Measurements from ENCODE around the gene SRRM5.
"Not testable (repeated sequence)": the region's sequence is repeated elsewhere in the genome, so short reads cannot be mapped to it uniquely, and the experiment has no call there.

SRRM5 gene, protein sequence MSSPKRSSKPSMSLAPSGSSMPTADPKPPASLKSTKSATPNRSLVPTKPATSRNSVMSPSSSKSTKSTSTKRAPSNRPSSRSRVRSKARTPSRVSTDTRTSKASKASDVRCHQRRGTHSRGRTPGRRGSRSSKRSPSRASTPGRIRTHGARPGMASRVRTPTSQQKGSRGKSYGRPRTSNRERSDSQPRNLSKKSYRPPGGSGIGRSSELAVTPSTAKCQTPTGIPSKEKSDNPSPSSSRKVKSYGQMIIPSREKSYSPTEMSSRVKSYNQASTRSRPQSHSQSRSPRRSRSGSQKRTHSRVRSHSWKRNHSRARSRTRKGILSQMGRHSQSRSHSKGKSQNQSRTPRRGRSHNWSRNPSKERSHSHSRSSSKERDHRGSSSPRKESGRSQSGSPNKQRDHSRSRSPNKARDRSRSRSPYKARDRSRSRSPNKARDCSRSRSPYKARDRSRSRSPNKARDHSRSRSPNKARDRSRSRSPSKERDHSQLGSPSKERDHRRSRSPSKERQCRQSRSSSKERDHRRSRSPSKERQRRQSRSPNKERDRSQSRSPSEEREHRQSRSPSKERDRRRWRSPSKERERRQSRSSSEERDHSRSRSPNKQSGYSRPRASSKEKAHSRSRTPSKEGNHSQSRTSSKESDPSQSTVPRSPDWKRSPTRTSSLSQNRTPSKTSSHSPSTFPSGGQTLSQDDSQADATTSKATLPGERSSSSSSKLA

GRCh38 chr19:43611788-43612187, at the start of gene SRRM5:
TSS of gene SRRM5 (plus strand) at chr19:43612088. CDS start at chr19:43612122, 34 bp downstream.
- DNase-seq (ENCODE audit: low read depth): no peak

- no peak for DNase-seq (ENCODE audit: low read depth)
Measured at GRCh38 chr19:43562226-43562697, 49.6 kb upstream of the SRRM5 start.

- peak; percentile 58 for DNase-seq (ENCODE audit: low read depth)
Measured at GRCh38 chr19:43562698-43563241, 49.1 kb upstream of the SRRM5 start.

DNA sequence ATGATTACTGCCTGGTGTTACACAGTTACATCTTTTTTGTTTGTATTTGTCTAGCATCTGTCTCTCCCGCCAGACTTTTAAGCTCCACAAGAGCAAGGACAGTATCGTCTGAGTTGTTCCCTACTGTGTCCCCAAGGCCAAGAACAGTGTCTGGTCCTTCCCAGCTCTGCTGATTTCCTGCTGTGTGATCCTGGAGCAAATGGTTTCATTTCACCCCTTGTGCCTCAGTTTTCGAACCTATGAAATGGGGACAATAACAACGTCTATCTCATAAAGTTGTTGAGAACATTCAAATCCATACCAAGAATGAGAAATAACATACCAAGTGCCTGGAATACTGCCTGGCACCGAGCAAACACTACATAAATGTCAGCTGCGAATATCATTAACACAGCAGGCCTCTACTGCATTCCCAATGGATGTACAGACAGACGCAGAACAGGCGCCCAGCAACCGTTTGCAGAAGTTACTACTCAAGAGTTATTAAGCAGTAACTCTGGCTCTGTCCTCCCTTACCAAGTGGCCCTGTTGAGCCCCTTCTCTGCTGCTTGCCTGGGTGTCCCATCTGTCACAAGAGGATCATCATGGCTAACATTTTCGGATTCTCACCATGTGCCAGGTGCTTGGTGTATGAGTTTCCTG, 48.0 kb upstream of the SRRM5 start:
- no peak for DNase-seq (ENCODE audit: low read depth)

- no peak for DNase-seq (ENCODE audit: low read depth)
Measured at GRCh38 chr19:43564800-43565199, 47.1 kb upstream of the SRRM5 start.

GRCh38 chr19:43569657-43570056, 42.2 kb upstream of the SRRM5 start:
- no peak for DNase-seq (ENCODE audit: low read depth)

GRCh38 chr19:43570174-43570791, 41.6 kb upstream of the SRRM5 start:
- DNase-seq (ENCODE audit: low read depth): no peak

- DNase-seq (ENCODE audit: low read depth): no peak
Measured at GRCh38 chr19:43572171-43572588, 39.7 kb upstream of the SRRM5 start.

DNA sequence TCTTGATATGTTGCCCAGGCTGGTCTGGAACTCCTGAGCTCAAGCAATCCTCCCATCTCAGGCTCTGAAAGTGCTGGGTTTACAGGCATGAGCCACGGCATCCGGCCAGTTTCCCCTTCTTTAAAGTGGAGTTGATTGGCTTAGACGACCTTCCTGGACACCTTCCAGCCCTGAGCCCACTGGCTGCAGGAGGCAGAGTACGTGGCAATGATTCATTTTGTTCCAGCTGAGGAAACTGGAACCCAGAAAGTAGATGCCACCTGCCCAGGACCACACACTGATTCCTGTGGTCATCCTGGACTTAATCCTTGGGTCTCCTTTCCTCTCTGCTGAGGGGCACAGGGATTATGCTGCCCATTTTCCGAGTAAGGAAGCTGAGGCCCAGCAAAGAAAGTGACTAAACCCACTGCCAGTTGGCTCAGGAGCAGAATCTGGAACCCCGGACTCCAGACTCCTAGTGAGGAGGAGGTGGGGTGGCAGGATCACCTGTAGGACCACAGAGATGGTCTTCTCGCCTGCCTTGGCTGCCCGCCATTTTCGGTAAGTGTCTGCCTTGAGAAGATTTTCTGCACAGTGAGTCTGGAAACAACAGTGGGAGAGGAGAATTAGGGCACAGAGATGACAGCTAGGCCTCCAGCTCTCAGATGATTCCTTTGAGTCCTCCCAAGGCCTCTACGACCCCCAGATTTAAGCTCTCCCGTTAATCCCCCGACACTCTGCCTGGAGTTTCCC, 37.3 kb upstream of the SRRM5 start:
- DNase-seq (ENCODE audit: low read depth): no peak

DNA sequence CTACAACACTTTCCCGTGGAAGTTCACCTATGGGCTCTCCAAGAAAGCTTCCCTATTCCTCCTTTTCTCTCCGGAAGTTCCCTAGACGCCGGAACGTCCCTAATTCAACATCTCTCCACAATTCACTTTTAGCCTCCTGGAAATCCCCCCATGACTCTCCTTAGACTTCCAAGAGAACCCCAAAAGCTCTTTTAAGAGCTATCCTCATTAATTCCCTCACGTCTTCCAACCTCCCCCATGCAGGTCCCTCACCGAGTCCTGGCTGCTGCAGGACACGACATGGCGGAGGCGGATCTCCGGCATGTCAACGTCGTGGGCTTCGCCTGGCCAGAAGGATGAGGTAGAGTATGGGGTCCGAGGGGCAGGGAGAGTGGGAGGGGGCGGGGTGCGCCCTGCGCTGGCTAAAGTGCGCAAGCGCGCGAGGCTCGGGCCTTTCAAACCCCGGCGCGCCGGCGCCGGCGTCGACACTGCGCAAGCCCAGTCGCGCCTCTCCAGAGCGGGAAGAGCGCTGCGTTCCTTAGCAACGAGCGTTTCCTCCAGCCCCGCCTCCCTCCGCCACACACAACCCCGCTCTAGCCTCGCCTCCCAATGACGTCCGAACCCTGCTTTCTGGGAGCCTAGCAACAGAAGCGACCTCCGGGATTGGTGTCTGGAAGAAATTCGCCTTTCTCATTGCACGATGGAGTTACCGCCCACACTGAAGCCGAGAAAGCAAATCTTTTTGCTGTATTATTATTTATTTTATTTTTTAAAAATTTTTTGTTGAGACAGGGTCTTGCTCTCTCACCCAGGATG, 36.5 kb upstream of the SRRM5 start, which contains the start of the genes PINLYP and XRCC1:
Gene PINLYP (plus strand): TSS at position 646 of the 795 bp plus-strand sequence. CDS start 1,391 bp downstream, outside the sequence.
Gene XRCC1 (minus strand): TSS at position 372 of the 795 bp plus-strand sequence. CDS start 69 bp downstream, at position 303.
- DNase-seq (ENCODE audit: low read depth): peak; percentile 92

DNA sequence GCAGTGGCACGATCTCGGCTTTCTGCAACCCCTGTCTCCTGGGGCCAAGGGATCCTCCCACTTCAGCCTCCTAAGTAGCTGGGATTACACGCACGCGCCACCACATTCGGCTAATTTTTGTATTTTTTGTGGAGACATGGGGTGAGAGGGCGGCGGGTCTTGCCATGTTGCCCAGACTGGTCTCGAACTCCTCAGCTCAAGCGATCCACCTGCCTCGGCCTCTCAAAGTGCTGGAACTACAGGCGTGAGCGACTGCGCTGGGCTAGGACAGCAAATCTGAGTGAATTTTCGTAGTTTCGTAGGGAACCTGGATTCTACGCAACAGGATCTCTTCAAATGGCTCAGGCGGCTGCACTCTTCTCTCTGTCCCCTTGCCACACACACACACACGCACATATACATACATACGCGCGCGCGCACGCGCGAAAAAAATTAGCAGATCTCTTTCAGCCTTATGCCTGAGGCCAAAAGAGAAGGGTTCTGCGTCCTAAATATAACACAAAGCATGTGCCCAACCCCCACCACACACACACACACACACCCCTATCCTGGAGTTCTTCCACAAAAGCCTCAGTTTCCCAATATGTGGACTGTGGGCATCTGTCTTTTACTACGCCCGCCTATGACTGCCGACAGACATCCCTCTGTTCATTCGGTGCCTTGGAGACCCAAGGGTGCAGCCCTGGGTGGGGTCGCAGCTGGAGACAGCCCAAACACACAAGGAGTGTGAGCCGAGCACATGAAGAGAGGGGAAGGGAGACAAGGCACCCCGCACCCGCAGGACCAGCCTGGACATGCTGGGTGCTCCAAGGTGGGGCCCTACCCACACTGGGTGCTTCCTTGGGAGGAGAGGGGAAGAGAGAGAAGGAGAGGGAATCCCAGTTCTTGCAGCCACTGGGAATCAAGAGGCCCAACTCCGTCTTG, 35.7 kb upstream of the SRRM5 start:
- DNase-seq (ENCODE audit: low read depth): no peak

DNA sequence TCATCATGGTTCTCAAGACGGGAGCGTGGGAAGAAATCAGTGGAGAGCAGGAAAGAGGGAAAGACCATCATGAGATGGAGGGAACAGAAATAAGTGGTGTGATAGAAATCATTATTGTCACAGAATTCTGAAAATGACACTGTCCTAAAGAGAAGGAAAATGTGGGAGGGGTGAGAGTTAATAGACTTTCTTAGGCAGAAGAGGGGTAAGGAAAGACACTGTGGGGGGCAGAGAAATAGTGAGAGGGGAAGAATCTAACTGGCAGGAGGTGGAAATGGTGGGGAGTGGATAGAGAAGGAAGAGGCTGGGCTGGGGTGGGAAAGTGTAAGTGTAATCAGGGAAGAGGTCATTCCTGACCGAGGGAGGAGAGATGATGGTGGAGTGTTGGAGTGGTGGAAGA, 33.1 kb upstream of the SRRM5 start:
- no peak for DNase-seq (ENCODE audit: low read depth)

- DNase-seq (ENCODE audit: low read depth): no peak
Measured at GRCh38 chr19:43581467-43581866, 30.4 kb upstream of the SRRM5 start.

DNA sequence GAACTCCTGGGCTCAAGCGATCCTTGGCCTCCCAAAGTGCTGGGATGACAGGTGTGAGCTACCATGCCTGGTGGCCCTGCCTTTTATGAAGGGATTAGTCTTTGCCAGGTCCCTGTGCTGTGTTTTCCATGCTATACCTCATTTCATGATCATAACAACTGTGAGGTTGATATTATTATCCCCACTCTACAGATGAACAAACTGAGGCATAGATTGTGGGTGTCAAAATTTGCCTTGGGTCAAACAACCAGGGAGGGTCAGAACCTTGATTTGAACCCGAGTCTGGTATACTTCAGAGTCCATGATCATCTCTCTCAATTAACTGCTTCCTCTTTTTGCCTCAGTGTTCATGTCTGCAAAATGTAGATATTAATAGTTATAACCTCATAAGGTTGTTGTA, 29.4 kb upstream of the SRRM5 start:
- DNase-seq (ENCODE audit: low read depth): no peak

DNA sequence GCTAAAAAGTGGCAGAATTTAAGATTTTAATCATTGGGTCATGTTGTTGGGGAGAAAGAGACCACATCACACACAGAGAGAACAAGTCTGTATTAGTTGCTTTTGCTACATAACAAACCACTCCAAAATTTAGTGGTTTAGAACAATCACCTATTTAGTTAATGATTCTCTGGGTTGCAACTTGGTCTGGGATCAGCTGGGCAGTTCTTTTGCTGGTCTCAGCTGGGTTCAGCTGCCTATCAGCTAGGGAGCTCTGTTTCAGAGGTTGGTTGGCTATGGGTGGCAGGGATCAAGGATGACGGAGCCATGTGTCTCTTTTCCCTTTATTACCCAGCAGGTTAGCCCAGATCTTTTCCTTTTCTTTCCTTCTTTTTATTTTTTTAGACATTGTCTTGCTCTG, 27.4 kb upstream of the SRRM5 start:
- DNase-seq (ENCODE audit: low read depth): no peak

- no peak for DNase-seq (ENCODE audit: low read depth)
Measured at GRCh38 chr19:43586346-43586745, 25.5 kb upstream of the SRRM5 start.

- DNase-seq (ENCODE audit: low read depth): not testable (repeated sequence)
Measured at GRCh38 chr19:43587029-43587428, 24.9 kb upstream of the SRRM5 start.

DNA sequence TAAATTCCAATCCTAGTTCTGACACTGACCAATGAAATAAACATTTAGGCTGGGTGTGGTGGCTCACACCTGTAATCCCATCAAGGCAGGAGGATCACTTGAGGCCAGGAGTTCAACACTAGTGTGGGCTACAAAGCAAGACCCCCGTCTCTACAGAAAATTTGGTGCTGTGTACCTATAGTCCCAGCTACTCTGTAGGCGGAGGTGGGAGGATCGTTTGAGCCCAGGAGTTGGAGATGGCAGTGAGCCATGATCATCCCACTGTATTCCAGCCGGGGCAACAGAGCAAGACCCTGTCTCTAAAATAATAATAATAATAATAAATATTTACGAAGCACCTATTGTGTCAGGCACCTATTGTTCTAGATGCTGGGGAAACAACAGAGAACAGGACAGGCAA, 22.6 kb upstream of the SRRM5 start:
- DNase-seq (ENCODE audit: low read depth): no peak

DNA sequence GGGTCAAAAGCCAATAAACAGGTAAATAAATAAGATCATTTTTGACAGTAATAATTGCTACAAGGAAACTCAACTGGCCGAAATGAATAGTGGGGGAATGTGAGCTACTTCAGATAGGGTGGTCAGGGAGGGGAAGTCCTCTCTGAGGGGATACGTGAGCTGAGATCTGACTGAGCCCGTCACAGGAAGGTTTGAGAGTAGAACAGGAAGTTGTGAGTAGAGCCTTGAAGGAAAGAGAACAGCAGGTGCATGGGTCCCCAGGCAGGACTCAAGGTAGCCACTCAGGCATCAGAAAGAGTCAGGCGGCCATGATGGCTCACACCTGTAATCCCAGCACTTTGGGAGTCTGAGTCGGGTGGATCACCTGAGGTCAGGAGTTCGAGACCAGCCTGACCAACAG, 22.2 kb upstream of the SRRM5 start:
- DNase-seq (ENCODE audit: low read depth): no peak

All from activated T-cell treated with anti-CD3 and anti-CD28 coated beads for 1 hour (primary cell).